Measurements from ENCODE around the gene ATG4B.
A peak's percentile ranks its signal among the peaks of the same experiment; 100 is the strongest.

Gene ATG4B

DNA sequence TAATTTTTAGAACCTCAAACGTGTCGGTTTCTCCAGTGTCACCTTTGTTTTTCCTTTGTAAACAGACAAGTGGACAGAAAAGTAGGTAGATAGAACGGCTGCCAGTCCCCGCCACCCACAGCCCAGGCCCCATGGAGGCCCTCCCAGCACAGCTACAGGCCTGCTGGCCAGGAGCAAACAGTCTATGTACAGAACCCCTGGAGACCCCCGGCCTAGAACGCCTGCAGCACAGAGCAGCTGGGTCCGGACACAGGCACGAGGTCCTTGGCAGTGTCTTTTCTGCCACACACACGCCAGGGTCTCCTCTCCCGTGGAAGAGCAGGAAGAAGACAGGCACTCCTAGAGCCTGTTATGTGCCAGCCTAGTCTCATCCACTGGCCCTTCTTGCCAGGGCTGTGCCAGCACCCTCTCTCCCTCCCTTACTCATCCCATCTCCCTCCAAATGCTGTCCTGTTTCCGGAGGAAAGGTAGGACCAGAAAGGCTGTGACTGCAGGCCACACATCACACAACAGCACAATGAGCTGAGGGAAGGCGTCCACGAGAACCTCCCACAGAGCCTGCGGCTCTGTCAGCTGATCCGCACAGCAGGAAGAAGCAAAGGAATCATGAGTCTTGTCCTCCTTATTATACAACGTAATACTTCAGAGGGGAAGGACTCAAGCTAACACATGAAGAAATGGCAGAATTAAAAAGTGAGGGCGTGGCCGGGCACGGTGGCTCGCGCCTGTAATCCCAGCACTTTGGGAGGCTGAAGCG lies 41.5 kb downstream of the ATG4B start:
- no peak overlapping the region for H3K27ac ChIP-seq
- DNase-seq (ENCODE audit: low read depth, low spot score) = no peak

DNA sequence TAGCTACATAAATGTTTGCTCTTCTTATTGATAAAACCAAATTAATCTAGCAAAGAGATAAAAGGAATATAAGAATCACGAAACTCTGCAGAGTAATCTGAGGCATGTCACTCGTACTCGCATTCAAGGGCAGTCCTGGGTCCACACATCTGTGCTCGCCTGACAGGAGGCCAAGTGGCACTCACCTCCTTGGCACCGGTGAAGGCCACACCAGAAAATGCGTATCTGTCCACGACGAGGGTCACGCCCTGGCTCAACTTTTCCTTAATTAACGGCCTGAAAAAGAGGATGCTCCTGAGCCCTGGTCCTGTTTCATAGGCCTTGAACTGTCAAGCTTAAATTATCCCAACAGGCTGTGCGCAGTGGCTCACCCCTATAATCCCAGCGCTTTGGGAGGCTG lies 42.6 kb downstream of the ATG4B start:
- H3K27ac ChIP-seq = no peak overlapping the region
- no peak for DNase-seq (ENCODE audit: low read depth, low spot score)

DNA sequence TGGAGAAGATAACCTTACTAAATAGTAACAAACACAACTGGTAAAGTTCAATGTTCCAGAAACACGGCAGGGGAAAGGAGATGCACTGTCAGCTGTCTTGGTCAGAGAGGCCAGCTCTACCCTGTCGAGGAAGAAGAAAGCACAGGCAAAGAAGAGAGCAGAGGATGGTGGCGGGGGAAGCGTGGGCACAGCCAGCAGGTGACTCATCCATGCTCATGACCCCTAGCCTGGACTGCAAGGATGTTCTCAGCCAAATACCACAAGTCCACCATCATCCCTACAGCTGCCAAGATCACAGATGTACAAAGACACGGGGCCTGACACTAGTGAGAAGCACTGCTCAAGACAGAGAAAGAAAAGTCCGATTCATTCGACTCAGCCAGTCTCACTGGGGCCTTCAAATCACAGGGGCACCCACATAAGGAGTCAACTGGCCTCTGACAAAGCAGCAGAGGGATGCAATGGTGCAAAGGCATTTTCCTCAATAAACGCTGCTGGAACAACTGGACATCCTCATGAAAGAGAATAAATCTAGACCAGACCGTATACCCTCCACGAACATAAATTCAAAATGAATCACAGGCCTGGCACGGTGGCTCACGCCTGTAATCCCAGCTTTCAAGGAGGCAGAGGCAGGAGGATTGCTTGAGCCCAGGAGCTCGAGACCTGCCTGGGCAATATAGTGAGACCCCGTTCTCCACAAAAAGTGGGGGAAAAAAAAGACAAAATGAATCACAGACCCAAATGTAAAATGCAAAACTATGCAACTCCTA lies 43.5 kb downstream of the ATG4B start:
- DNase-seq (ENCODE audit: low read depth, low spot score) = no peak
- H3K27ac ChIP-seq = no peak overlapping the region

DNA sequence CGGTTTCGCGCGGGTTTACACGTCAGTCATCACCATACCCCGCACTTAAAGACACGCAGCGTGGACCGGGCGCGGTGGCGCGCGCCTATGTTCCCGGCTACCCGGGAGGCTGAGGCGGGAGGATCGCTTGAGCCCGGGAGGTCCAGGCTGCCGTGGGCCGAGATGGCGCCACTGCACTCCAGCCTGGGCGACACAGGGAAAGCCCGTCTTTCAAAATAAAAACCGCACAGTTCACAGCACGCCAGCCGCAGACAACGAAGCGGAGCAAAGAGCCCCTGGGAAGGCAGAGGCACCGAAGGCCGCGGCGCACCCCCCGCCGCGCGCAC lies 48.8 kb downstream of the ATG4B start:
- no peak for DNase-seq (ENCODE audit: low read depth, low spot score)
- peak overlapping the region; percentile 78 for H3K27ac ChIP-seq

DNA sequence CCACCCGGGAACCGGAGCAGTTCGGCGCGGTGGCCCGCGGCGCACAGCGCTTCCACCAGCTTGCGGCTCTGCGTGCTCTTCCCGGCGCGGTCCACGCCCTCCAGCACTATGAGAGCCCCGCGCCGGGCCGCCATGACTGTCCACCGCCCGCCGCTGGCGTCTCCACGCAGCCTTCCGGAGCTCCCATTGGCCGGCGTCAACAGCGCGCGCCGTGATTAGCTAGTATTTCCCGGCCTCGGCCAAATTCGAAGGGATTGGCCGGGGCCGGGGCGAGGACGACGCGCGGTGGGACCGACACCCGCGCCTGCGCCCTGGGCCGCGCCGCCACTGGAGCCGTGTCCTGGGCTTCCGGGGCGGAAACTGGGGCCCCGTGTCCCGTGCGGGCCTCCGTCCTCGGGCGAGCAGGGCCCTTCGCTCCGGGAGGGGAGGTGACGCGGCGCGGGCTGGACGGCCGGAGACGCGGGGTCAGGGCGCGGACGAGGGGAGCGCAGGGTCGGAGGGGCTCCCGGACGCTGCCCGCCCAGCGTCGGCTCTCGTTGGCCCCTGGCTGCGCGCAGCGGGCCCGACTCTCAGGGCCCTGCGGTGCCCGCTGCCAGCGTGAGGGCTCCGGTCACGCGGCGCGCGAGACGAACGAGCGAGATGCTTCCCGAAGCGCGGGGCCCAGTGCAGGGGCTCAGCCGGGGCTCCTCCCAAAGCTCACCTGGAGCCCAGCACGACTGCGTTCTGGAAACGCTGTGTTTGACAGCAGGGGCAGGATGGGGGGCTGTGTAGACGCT lies 49.3 kb downstream of the ATG4B start, which contains the start of gene DTYMK:
Gene DTYMK, minus strand, starts transcription at position 166 of the 776 bp plus-strand sequence. Its CDS starts 32 bp downstream, at position 134.
- peak within 1 kb of the TSS; percentile 78 for H3K27ac ChIP-seq
- DNase-seq (ENCODE audit: low read depth, low spot score) = peak; percentile 68

DNA sequence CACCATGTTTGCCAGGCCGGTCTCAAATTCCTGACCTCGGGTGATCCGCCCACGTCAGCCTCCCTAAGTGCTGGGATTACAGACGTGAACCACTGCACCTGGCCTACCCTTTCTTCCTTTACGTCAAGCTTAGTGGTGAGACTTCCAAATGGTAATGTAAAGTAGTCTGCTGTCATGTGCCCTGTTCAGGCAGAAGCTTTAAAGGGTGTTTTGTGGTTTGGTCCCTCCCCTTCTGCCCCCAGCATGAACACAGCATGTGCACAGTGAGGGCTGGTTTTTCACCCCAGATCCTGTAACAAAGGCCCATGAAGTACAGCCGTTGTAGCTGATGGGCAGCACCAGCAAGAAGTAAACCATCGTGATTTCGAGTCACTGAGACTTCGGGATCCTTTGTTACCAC lies 51.8 kb downstream of the ATG4B start:
- no peak overlapping the region for H3K27ac ChIP-seq

DNA sequence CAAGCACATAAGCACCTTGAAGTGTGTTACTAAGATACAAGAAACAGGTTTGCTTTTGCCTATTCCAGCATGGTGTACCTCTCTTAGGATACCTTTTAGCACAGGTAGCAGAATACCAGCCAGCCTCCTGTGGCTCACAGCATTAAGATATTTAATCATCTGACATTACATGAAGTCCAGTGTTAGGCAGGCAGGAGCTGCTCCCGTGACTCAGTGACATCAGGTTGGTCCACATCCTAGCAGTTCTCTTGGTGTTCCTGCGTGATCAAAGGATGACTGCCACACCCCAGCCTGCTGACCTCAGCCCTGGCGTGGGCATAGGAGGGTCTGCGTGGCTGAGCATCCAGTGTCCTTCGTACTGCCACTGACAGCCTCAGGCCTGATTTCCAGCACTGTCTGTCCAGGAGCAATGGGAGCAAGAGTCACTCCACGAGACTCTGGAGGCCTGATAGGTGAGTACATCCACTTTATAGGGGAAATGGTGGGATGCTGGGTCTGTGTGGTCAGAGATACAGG lies 52.8 kb downstream of the ATG4B start:
- DNase-seq (ENCODE audit: low read depth, low spot score) = no peak
- no peak overlapping the region for H3K27ac ChIP-seq

More for the DNA sequence above, 51.8 kb downstream of the ATG4B start:
- DNase-seq (ENCODE audit: low read depth, low spot score) = no peak

DNA sequence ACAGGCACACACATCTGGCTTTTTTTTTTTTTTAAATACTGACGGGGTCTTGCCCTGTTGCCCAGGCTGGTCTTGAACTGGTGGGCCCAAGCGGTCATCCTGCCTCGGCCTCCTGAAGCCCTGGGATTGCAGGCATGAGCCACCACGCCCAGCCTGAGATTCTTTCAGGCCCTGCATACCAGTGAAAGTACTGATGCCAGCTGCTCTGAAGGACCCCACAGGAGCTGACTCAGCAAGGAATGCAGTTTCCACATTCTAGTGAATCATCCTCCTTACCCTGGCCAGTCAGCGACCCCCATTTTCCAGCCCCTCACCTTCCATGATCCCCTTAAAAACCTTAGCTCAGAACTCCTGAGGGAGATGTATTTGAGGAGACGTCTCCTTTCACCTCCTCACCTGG lies 55.0 kb downstream of the ATG4B start:
- H3K27ac ChIP-seq = no peak overlapping the region
- DNase-seq (ENCODE audit: low read depth, low spot score) = no peak

DNA sequence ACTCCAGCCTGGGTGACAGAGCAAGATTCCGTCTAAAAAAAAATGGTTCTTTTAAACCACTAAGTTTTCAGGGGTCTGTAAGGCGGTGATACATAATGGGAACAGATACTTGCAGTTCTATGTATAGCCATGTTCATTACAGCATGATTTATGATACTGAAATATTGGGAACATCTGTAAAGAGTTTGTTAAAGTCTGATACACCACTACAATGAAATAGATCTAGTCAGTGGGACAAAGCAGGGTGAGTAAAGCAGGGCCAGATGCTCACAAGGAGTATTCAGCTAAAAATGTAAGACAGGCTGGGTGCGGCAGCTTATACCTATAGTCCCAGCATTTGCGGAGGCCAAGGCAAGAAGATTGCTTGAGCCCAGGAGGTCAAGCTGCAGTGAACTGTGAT lies 58.2 kb downstream of the ATG4B start:
- no peak for DNase-seq (ENCODE audit: low read depth, low spot score)
- no peak overlapping the region for H3K27ac ChIP-seq

DNA sequence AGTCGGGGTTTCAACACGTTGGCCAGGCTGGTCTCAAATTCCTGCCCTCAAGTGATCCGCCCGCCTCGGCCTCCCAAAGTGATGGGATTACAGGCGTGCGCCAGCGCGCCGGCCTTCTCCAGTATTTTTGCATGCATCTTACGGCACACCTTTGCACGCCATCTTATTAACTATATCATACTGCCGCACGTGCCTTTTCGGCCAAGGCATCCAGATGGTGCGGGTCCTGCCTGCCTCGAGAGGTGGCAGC lies 63.6 kb downstream of the ATG4B start:
- peak; percentile 46 for DNase-seq (ENCODE audit: low read depth, low spot score)
- peak overlapping the region; percentile 83 for H3K27ac ChIP-seq

DNA sequence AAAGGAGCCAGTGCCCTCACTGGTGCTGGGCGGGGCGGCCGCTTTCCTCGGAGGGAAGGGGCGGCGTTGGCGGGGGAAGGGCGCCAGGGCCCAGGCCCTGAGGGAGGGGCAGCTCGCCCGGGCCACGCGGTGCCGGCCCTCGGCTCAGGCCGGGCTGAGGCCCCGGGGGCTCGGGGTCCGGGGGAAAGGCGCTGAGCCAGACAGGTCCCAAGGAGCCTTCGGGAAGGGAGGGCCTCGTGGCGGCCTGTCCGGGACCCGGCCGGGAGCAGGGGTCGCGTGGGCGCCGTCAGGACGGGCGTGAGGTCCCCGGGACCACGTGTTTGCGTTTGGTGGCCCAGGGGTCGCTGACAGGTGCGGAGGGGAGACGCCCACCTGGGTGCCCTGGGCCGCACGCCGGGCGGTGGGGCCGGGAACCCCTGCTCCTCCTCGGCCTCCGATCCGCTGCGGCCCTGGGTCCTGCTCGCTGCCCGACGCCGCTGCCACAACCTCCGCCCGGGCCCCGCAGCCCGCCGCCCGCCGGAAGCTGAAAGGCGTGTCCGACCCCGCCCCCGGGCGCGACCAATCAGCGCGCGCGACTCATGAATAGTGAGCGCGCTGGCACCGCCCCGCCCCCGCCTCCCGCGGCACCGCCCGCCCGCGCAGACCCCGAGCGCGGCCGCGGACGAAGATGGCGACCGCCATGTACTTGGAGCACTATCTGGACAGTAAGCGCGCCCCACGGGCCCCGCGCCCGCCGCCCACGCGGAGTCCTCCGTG lies 64.1 kb downstream of the ATG4B start, which contains the start of gene ING5:
Gene ING5, plus strand, starts transcription at position 641 of the 756 bp plus-strand sequence. Its CDS starts 27 bp downstream, at position 668.
- peak within 1 kb of the TSS; percentile 83 for H3K27ac ChIP-seq
- peak; percentile 60 for DNase-seq (ENCODE audit: low read depth, low spot score)

DNA sequence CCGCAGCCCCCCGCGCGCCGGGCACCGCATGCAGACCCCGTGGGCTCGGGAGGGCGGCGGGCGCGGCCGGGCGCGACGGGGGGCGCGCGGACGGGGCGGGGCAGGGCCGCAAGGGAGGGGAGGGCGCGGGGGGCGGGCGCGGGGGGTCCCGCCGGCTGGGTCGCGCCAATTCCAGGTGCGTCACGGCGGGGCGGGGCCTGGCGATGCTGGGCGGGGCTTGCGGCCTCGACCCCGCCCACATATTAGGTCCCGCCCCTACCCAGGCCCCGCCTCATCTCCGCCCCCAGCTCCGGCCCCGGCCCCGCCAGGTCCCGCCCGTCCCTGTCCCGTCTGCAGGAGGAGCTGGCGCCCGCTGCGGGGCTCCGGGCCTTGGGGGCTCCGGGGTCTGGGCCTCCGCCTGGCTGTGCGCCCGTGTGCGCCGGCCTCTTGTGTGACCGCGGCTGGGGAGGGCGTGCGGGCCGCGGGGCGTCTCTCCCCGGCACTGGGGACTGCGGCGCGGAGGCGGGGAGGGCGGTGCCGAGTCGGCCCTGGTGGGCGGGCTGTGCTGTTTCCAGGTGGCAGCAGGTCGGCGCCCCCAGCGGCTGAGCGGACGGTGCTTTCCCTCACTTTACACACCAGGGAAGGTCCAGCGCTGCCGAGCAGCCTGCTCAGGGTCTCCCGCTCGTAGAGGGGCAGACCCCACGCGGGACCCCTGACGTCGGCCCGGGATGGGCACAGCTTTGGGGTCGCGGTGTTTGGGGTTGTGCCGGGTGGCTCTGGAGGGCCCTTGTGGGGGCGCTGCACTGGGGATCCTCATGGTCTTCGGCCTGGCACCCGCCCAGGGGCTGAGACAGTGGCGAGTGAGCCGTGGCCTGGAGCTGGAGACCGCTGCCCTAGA lies 64.9 kb downstream of the ATG4B start:
- peak overlapping the region; percentile 83 for H3K27ac ChIP-seq
- no peak for DNase-seq (ENCODE audit: low read depth, low spot score)

DNA sequence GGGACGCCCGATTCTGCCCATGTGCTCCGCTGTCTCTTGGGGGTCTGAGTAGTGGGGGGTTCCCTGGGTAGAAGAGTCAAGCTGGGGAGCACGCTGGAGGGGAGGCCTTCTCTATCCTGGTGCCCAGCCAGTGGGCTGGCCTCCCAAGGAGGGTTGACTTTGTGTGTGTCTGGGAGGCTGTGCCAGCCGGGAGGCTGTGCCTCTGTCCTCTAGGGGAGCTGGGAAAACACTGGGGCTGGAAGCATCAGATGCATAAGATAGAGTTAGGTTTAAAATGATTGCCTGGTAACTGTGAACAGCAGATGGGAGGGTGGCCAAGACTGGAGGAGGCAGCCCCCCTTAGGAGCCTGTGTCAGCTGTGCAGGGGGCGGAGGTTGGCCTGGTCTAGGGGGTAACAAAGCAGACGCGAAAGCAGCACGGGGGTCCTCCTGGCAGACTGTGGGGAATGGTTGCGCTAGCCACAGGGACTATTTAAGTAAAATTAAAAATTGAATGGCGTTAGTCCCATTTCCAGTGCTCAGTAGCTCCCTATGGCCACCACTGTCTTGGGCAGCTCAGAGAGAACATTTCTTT lies 65.6 kb downstream of the ATG4B start:
- no peak overlapping the region for H3K27ac ChIP-seq
- no peak for DNase-seq (ENCODE audit: low read depth, low spot score)

DNA sequence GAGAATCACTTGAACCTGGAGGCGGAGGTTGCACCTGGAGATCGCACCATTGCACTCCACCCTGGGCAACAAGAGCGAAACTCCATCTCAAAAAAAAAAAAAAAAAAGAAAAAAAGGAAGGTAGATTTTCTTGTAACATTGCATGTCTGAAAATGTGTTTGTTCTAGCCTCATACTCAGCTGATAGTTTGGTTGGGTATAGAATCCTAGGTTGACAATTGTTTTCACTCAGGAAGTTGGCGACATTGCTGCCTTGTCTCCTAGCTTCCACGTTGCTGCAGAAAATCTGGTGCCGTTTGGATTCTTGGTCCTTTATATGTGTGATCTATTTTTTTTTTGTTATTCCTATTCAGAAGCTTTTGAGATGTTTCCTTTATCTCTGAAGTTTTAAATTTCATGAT lies 69.0 kb downstream of the ATG4B start:
- DNase-seq (ENCODE audit: low read depth, low spot score) = no peak
- no peak overlapping the region for H3K27ac ChIP-seq

DNA sequence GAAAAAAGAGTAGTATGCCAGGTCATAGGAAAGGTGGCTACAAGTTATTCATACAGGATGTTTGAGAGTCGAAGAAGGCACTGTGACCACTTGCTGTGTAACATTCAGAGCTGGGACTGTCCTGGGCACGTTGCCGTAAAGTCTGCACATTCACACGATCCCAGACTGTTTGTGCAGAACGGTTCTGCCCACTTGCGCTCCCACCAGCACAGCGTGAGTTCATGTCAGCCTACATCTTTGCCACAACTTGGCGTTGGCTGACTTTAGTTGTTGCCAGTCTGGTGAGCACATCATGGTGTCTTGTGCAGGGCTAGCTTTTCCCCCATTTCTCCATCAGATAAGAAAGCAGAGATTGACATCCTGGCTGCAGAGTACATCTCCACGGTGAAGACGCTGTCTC lies 71.4 kb downstream of the ATG4B start:
- no peak overlapping the region for H3K27ac ChIP-seq
- no peak for DNase-seq (ENCODE audit: low read depth, low spot score)

DNA sequence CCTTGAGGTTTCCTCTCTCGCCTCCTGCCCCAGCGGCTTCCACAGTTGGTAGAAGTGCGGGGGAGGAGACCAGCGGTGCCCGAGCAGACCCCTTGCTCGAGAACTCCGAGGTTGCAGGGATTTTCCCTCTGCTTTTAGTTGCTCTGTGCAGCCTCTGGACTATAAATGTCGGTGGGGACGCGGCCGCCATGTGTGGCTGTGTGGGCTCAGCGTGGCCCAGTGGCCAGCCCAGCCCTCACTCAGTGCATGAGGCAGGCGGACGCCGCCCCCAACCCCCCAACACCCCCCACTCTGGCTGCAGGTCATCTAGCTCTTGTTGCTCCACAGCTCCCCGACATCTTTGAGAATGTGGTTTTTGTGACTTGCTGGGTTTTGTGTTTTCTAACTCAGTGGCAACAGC lies 81.6 kb downstream of the ATG4B start:
- no peak for DNase-seq (ENCODE audit: low read depth, low spot score)
- H3K27ac ChIP-seq = no peak overlapping the region

DNA sequence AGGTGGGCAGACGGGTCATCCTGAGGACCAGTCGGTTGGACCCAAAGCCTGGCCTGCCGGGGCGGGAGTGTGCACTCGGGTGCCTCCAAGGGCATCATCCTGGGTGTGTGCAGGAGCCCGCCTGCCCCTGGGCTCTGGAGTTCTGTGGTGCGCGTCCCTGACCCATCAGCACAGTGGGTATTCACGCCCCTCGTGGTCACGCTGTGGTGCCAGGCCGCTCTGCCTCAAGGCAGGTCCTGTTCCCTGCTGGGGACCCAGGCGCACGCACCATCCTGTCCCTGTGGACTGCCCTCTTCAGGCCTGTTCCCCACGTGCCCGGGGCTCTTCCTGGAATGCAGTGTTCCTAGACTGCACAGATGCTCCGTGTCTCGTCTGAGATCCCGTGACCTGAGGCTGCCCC lies 82.6 kb downstream of the ATG4B start:
- no peak overlapping the region for H3K27ac ChIP-seq

DNA sequence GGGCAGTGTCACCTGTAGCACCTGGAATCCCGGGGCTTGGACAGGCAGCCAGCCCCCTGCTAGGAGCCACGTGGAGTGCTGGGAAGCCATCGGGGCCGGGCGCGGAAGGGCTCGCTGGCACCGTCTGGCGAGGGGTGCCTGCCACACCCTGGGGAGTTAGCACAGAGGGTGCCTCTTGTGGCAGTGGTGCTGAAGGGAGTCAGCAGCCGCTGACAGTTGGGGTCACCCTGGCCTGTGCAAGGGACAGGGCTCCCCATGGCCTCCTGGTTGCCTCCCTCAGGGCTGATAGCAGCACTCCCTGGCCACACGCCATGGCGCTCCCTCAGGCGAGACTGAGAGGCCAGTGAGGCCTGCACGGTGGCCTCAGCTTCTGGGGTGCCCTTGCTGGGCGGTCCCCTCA lies 83.1 kb downstream of the ATG4B start:
- DNase-seq (ENCODE audit: low read depth, low spot score) = no peak
- H3K27ac ChIP-seq = no peak overlapping the region

More for the DNA sequence above, 82.6 kb downstream of the ATG4B start:
- DNase-seq (ENCODE audit: low read depth, low spot score) = no peak

DNA sequence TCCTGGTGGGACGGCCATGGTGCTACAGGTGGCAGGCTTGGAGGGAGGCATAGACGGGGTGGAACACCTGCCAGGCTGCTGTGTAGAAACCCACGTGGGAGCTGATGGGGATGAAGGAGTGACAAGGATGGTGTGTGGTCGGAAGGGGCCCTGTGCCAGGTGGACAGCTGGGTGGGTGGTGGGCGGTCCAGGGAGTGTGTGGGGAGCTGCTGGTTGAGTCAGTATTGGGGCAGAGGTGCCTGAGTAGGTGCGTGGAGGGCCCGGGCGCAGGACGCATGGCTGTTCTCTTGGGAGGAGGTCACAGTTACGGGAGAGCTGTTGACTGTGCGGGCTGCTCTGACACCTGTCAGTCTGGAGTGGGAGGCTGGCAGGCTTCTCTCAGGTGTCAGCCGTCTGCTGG lies 84.4 kb downstream of the ATG4B start:
- no peak overlapping the region for H3K27ac ChIP-seq
- no peak for DNase-seq (ENCODE audit: low read depth, low spot score)
